NOMO-1 treated with DMSO at 0.1 percent for 48 hours (cell line): ENCODE results near the gene OPN1MW3.
"Not testable (repeated sequence)": the region's sequence is repeated elsewhere in the genome, so short reads cannot be mapped to it uniquely, and the experiment has no call there.

Source experiments
- DNase-seq: peaks from one replicate; lab custom pipeline; 2025; ENCODE audit not compliant: unreplicated experiment; lab: John Stamatoyannopoulos, UW

OPN1MW3 gene

DNA sequence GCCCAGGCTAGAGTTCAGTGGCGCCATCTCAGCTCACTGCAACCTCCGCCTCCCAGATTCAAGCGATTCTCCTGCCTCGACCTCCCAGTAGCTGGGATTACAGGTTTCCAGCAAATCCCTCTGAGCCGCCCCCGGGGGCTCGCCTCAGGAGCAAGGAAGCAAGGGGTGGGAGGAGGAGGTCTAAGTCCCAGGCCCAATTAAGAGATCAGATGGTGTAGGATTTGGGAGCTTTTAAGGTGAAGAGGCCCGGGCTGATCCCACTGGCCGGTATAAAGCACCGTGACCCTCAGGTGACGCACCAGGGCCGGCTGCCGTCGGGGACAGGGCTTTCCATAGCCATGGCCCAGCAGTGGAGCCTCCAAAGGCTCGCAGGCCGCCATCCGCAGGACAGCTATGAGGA, at the start of gene OPN1MW3:
TSS of gene OPN1MW3 (plus strand) at position 301 of the 400 bp plus-strand sequence. CDS start at position 339, 38 bp downstream.
- not testable (repeated sequence) for DNase-seq

- not testable (repeated sequence) for DNase-seq
Measured at GRCh38 chrX:154209670-154210418, 47.5 kb upstream of the OPN1MW3 start.

DNA sequence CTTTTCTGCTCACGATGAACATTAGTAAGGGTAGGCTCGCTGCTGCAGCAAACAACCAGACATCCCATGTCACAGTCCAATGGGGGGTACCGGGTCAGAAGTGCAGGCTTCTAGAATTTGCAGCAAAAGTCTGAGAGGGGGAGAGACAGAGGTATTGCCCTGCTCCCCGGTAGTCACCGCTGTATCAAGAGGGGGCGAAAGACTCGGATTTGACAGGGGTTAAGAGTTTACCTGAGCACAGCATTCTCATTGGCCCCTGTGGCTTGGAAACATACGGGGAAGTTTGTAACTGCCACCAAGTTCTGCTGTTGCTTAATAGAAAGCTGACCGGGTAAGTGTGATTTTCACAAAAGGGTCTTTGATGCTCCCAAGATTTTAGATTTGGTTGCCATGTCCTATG, 46.3 kb upstream of the OPN1MW3 start:
- not testable (repeated sequence) for DNase-seq

DNA sequence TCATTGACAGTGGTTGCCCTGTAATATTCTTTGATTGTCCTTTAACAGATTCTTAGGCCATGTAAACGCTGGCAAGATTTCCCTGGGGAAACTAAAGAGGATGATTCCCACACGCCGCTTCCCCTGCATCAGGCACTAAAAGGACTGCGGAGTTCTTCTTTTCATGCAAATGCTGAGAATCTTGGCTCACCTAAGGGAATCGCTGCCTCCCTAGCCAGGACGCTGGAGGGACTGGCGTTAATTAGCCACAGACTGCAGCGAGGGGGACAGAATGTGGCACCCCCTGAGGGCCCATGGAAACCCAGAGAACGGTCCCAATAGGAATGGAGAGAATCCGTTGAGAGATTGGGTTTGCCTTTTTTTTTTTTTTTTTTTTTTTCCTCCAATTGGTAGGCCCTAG, 45.9 kb upstream of the OPN1MW3 start:
- DNase-seq: not testable (repeated sequence)

GRCh38 chrX:154219456-154219855, 37.9 kb upstream of the OPN1MW3 start, which contains the start of gene OPN1MW2:
Gene OPN1MW2, plus strand, starts transcription at chrX:154219756. Its CDS starts 60 bp downstream, at chrX:154219816.
- not testable (repeated sequence) for DNase-seq

DNA sequence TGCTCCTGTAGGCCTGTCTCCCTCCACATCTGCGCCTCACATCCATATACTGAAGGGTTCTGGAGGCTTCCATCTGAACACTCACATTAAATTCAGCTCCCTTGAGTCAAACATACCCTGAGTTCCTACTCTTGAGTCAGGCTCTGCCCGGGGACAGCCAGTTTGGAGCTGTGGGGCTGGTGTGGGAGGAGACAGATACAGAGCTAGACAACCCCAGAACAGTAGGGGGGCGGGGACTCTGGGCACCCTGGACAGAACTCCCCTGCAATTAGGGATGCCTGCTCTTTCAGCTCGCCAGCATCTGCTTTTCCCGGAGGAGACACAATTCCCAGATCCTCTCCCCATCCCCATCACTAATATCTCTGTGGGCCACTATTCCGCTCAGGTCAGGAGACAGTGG, 32.1 kb upstream of the OPN1MW3 start:
- not testable (repeated sequence) for DNase-seq

- not testable (repeated sequence) for DNase-seq
Measured at GRCh38 chrX:154226706-154227105, 30.7 kb upstream of the OPN1MW3 start.

- DNase-seq: not testable (repeated sequence)
Measured at GRCh38 chrX:154231443-154231842, 25.9 kb upstream of the OPN1MW3 start.

GRCh38 chrX:154233620-154234019, 23.8 kb upstream of the OPN1MW3 start:
- not testable (repeated sequence) for DNase-seq

DNA sequence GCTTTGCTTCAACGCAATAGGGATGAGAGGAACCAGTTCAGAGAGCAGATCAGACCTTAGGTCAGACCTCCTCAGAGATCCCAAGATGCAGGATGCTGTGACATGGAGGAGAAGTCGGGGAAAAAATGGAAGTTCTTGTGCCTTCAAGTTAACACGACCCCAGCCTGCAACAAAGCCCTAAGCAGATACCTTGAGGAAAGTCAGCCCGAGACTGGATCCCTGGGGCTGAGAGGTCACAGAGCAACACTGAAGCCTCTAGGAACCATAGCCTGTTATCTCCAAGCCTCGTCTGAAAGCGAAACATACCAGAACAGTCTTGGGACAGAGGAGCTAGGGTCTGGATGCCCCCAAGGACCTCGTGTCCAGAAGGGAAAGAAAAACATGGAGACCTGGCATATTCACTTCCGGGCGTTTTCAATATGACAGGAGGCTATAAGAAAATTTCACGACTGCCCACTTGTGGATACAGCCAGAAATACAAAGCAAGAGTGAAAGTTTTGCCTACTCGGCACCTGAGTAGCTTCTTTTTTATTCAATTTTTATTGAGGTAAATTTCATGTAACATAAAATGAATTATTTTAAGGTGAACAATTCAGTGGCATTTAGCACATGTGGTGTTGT, 18.3 kb upstream of the OPN1MW3 start:
- not testable (repeated sequence) for DNase-seq

- not testable (repeated sequence) for DNase-seq
Measured at GRCh38 chrX:154239982-154240503, 17.3 kb upstream of the OPN1MW3 start.

GRCh38 chrX:154247377-154248045, 9.9 kb upstream of the OPN1MW3 start:
- not testable (repeated sequence) for DNase-seq

GRCh38 chrX:154248076-154248475, 9.3 kb upstream of the OPN1MW3 start:
- not testable (repeated sequence) for DNase-seq

- not testable (repeated sequence) for DNase-seq
Measured at GRCh38 chrX:154258711-154259110, 1.3 kb downstream of the OPN1MW3 start.

GRCh38 chrX:154263072-154263471, 5.7 kb downstream of the OPN1MW3 start:
- DNase-seq: not testable (repeated sequence)

GRCh38 chrX:154269245-154269644, 11.9 kb downstream of the OPN1MW3 start:
- DNase-seq: not testable (repeated sequence)

- DNase-seq: not testable (repeated sequence)
Measured at GRCh38 chrX:154284489-154285338, 27.3 kb downstream of the OPN1MW3 start.

DNA sequence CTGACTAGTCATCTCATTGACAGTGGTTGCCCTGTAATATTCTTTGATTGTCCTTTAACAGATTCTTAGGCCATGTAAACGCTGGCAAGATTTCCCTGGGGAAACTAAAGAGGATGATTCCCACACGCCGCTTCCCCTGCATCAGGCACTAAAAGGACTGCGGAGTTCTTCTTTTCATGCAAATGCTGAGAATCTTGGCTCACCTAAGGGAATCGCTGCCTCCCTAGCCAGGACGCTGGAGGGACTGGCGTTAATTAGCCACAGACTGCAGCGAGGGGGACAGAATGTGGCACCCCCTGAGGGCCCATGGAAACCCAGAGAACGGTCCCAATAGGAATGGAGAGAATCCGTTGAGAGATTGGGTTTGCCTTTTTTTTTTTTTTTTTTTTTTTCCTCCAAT, 29.0 kb downstream of the OPN1MW3 start:
- DNase-seq: not testable (repeated sequence)

- peak; percentile 40 for DNase-seq
Measured at GRCh38 chrX:154294791-154295574, 37.6 kb downstream of the OPN1MW3 start, which contains the start of gene TEX28. Gene TEX28, minus strand, starts transcription at chrX:154295124. Its CDS starts 3,007 bp downstream, at chrX:154292117.
